LoVo (cell line): ENCODE data around the gene ADAMTS12.
"Not testable (repeated sequence)": the region's sequence is repeated elsewhere in the genome, so short reads cannot be mapped to it uniquely, and the experiment has no call there.

Source experiments
- DNase-seq: peaks from one replicate; pipeline ENCODE4 v3.0.0-alpha.2; 2016; ENCODE audit warnings: low spot score

The ADAMTS12 gene

DNA sequence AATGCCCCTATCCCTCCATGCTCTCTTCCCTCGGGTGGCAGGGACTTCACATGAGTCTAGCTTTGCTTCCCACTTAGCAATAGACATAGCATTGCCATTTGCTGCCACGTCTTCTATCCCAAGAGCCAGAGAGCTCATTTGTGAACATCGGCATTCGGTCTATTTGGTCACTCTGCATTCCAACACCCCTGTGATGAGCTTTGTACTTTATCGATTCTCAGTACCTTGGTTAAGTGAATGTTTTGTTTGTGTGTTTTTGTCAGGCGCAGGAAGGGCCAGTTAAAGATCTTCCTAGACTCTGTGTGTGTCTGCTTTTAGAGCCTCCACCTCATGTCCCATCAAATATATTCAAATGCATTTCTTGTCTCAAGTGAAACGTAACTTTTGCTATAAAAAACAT, 309.4 kb downstream of the ADAMTS12 start:
- DNase-seq = no peak

DNA sequence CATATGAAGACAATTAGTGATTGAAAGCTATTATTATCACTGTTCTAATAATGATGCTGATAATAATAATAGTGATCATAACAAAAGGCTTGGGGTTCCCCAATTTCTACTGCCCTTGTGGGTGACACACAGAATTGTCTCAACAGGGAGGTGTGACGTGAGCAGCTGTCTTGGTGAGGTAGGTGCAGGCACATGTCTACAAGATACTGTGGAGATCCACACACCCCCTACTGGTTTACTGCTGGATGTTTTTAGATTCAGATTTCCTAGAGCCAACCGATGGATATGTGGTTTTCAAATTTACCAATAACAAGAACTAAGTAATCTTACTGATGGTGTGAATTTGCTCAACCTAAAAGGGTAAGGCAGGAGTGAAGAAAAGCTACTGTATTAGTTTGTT, 312.0 kb downstream of the ADAMTS12 start:
- no peak for DNase-seq

DNA sequence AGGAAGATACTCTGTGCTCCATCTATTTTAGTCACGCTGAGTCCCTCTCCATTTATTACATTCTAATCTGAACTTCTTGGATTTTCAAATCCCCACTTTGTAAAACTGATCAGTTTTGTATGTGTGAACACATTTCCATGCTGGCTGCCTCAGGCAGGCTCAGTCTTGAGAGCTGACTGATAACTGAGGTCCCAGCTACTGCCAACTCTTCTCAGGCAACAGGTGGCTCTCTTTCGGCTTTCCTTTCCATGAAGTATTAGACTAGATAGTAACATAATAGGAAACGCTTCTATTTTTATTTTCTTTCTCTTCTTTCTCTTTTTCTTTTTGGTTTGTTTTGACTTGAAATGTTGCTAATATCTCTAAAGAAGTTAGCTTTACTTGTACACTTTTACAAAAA, 312.6 kb downstream of the ADAMTS12 start:
- DNase-seq = no peak

DNA sequence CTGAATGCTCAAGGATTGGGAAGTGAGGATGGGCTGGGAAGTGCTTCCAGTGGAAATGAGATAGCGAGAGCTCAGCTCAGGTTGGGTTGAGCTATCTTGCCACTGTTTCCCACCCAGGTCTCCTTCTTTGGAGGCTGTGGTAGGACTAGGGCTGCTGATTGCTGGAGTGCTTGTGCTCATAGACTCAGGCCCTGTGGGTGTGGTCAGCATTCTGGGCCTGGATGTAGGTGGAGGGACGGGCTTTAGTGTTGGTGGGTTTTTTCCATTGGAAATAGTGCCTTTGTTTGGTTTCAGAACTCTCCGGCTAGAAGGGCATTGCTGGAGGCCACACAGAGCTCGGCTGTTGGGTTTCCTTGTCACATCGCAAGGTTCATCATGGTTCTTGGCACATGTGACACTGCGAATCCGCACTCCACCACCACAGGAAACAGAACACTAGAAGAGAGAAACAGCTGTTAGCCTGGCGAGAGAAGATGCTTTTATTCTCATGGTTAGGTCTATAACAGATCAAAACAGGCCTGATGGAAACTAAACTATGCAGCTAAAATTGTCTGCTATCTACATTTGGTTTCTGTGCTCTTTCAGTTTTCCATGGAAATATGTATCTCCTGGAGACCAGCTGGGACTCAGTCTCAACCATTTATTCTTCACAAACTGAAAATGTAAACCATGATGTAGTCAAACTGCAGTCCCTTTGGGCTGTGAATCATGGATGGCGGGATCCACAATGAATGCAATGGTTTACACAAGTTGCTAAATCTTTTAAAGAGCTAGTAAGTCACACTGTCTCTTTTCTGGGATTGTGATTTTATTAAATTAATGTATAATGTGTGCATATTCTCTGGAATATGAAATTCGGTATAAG, 314.8 kb downstream of the ADAMTS12 start:
- no peak for DNase-seq

DNA sequence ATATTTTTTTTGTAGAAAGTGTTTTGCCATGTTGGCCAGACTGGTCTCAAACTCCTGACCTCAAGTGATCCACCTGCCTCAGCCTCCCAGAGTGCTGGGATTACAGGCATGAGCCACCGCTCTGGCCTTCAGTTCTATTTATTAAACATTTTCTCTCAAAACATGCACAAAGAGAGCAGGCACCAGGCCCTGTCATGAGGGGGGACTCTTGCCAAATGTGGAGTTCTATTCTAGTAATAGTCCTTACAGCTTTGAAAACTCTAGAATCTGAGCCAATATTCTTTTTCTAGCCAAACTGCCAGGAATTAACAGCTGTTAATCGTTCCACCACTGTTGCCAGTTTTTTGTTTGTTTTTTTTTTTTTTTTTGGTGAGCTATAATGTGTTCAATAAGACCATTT, 326.5 kb downstream of the ADAMTS12 start:
- no peak for DNase-seq

DNA sequence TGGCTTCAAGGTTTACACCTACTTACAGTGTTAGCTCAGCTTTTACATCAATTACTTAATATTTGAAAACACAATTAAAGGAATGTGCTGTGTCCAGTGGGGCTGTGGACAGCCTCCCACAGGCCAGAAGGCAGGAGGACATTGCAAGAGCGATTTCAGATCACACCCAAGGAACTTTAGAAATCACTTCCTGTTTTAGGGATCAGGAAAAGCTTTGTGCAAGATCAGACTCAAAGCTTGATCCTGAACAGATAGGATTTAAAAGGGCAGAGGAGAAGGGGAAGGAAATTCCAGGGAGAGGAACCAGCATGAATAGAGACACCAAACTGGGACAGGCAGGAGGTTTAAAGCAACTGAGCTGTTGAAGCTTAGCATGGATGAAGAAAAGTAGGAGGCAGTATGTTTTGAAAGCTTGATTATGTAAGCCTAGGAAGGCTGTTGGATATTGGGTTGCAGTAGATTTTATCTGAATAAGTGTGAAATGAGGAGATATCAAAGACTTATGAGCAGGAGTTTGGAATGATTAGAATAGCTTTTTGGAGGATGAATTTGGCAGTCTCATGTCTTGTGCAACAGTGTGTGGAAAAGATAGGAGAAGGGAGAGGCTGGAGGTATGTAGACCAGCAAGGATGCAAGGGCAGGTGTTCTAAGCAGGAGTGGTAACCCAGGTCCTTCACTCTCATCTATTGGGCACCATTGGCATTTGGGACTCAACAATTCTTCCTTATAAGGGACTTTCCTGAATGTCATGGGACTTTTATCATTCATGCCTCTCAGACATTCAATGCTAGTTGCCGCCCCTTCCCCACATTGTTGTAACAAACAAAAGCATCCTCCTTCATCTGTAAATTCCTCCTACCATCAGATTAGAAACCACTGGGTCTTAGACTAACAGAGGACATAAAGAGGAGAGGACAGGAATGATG, 327.5 kb downstream of the ADAMTS12 start:
- no peak for DNase-seq

DNA sequence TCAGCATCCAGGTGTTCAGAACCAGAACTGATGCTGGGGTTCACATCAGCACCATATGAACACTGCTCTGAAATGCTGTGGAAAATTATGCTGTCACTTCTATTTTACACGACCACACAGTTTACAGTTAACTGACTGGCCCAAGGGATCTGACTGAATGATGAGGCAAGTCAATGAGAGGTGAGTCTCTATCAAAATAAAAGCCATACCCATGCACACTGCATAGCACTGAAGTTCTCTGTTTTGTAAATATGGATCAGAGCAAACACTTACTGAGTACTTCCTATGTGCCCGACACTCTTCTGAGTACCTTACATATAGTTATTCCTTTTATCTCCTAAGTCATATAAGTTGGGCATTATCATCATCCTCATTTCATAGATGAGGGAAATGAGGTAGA, 328.3 kb downstream of the ADAMTS12 start:
- no peak for DNase-seq

DNA sequence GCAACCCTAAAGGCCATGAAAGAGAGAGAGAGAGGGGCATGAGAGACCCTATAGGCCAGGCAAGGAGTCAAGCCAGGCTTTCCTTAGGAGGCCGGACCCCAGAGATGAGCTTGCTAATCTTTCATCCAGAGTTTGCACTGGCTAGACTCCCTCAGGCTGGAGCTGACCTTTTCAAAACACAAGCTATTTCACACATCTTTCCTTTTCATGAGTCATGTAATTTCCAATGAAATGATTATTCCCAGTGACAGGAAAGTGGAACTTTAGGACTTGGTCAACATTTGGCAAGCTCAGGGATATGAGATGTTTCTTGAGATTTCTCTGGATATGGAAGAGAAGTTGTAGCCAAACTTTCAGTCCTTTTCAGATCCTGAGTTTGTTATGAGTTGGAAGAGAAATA, 333.3 kb downstream of the ADAMTS12 start:
- DNase-seq = no peak

DNA sequence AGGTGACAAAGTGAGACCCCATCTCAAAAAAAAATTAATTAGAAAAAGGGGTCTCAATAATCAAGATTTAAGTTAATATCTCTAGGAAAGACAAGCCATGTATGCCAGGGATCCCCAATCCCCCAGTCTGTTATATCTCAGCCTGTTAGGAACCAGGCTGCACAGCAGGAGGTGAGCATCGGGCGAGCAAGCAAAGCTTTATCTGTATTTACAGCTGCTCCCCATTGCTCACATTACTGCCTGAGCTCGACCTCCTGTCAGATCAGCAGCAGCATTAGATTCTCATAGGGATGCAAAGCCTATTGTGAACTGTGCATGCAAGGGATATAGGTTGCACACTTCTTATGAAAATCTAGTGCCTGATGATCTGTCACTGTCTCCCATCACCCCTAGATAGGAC, 334.2 kb downstream of the ADAMTS12 start:
- no peak for DNase-seq

DNA sequence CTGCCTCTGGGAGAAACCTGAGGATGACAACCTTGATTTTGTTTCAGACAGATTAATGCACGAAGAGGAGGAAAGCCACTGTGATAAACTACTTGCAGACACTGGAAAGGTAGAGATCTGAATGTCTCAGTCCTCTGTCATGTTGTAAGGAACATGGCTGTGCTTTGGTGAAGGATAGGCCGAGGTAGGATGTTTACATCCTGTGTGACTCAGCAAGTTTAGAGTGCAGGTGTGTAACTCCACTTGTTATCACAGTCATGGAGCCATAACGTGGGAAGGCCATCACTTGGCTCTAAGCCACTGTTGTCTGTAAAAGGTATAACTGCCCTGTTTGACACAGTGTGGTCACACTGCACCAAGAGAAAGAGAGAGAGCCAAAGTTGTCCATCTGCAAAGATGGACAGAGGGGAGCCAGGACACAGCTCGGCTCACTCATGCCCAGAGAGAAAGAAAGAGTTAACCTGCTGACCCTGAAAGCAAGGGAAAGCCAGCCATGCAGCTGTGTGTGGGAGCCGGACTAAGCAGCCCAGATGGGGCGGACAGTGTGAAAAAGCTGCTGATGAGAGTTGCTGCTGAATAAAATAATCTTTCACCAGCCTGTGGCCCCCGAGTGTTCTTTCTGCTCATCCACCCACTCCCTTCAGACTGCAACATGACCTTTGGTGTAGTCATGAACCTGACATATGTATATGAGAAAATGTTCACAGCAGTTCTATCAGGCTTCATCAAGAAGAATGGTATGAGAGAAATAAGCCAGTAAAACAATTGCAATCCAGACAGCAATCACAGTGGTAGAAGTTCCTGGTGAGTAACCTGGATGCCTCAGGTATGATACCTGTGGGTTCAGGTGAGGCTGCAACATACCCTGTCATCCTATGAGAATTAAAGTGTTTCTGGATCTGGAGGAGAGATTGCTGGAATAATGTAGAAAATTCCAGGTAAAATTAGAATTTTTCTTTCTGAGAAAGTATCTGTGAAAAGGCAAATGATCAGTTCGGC, 335.2 kb downstream of the ADAMTS12 start:
- DNase-seq = no peak

DNA sequence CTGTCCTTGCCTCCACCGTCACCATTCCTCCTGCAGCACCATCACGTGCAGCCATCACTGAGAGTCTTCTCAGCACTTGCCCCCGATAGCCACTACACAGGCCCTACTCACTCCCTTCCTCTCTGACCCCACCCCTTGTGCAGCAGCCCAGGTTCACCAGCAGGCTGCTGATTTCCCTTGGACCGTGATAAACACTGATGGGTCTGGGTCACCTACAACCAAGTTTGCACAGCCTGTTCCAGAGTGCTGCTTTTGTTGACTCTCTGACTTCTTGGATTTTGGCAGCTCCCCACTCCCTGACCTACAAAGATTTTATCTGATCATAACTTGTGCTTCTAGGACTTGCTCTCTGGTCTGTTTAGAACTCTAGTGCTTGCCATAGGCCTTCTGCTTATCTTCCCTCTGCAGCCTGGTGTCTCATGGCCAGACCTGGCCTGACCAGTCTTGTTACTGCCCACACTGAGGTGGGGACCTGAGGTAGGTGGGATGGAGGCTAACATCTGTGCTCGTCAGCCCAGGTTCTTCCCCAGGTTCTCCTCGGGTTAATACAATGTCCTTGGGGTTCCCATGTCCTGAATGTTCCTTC, 341.7 kb downstream of the ADAMTS12 start:
- no peak for DNase-seq

DNA sequence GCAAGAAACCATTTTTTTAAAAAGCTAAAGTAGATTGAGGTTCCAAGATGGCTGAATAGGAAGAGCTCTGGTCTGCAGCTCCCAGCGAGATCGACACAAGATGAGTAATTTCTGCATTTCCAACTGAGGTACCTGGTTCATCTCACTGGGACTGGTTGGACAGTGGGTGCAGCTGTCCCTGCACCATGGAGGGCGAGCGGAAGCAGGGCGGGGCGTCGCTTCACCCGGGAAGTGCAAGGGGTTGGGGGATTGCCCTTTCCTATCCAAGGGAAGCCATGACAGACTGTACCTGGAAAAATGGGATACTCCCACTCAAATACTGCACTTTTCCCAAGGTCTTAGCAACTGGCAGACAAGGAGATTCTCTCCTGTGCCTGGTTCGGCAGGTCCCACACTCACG, 352.0 kb downstream of the ADAMTS12 start:
- DNase-seq = not testable (repeated sequence)

DNA sequence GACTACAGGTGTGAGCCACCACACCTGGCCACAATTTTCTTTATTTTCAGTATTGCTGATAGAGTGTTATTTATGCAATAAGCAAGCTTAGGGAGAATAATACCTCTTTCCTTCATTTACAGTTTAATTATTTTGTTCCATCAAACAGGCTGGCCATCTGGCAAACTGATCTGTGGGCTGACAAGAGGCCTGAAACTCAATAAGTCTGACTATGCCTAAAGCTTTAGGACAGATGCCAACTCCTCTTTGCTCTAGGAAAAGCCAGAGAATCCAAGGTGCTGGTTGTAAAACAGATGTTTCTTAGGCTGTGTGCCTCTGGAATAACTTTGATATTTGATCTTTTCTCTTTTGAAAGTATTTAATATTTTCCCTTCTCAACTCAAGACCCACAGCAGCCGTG, 352.6 kb downstream of the ADAMTS12 start:
- no peak for DNase-seq

DNA sequence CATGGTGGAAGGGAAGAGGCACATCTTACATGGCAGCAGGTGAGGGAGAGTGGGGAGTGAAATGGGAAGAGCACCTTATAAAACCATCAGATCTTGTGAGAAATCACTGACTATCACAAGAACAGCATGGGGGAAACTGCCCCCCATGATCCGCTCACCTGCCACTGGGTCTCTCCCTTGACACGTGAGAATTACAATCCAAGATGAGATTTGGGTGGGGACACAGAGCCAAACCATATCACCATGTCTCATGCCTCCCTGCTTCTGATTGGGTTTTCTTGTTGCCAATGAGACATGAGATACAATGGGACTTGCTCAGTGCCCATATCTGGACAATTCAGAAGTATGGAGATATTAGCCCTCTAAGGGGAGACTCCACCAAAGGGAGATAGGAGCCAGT, 353.6 kb downstream of the ADAMTS12 start:
- DNase-seq = no peak

DNA sequence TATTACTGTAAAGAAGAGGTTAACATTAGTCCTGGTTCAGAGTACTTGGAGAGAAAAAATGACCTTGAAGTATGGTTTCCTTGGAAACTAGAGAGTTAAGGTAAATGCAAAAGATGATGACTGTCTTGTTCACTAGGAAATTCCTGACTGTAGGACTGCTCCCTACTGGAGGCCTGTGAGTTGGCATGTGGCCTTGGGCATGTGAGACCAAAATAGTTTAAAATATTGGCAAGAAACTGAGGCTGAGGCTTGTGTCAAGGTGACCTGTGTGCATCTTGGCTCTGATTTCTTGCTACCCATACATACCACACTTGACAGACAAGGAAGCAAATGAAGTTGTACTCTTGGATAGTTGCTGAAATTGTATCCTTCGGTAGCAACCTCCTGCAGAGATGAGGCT, 354.6 kb downstream of the ADAMTS12 start:
- DNase-seq = no peak

DNA sequence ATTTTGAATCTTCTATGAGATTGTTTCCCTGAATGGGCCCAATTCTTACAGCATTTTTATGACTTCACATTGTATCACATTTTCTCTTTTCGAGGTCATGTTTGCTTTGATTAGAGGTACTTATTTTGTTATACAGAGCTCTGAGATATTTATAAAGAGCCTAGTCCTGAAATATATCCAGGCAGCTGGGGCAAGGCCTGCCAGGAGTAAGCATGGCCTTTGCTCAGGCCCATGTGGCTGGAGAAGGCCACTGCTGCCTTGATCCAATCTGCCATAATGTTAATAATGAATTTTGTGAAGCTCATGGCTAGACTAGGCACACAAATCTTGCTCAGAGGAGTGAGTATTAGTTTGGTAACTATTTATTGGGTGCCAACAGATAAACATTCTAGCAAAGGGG, 355.0 kb downstream of the ADAMTS12 start:
- no peak for DNase-seq

DNA sequence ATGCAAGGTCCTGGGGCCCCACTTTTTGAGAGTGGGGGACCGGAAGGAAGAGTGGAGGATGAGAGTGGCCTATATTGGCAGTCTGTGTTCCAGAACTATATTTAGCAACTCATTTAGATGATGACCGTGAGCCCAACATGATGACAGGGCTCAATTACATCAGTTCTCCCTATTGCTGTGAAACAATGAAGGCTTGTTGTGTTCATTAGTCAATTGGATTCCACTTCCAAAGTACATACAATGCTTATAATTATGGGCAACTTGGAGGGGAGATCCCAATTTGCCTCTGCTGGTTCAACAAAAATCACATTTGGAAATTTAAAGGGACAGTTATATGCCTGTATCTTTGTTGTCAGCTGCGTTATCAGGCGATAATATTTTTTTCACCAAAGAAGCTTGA, 360.0 kb downstream of the ADAMTS12 start:
- DNase-seq = no peak

DNA sequence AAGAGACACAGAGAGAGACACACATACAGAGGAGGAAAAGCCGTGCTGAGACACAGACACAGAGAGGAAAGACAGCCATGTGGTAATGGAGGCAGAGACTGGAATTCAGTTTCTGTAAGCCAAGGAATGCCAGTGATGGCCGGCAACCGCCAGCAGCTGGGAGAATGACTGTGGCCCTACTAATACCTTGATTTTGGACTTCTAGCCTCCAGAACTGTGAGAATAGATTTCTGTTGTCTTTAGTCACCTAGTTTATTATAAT, 360.8 kb downstream of the ADAMTS12 start:
- no peak for DNase-seq

DNA sequence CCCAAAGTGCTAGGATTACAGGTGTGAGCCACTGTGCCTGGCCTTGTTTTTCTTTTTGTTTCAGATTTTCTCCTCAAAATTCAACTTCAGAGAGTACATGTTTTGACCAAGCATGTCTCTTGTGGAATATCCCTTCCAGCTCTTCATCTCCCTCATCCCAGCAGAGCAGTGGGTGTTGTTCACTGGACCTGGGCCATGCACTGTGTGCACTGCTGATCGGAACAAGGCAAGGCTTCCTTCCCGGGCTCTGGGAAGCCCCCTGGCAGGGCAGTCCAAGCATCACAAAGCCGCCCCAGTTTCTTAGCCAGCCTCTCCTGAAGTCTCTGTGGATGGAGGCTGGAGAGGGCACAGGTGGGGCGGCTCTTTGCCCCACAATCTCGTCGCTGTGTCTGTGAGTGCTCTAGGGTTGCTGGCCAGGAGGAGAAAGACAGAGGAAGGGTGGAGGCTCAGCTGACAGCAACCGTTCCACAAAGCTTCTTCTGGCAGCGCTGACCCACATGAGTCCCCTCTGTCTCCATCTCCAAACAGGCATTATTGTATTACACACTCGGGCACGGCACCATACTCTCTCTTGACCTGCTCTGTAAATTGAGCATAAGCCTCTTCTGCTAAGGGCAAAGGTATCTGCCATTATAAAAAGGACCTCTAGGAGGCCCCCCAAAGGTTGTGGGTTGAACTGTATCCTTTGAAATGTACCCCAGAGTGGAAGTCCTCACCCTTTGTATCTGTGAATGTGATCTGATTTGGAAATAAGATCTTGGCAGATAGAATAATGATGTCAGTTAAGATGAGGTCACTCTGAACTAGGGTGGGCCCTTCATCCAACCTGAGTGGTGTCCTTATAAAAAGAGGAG, 361.4 kb downstream of the ADAMTS12 start:
- no peak for DNase-seq

DNA sequence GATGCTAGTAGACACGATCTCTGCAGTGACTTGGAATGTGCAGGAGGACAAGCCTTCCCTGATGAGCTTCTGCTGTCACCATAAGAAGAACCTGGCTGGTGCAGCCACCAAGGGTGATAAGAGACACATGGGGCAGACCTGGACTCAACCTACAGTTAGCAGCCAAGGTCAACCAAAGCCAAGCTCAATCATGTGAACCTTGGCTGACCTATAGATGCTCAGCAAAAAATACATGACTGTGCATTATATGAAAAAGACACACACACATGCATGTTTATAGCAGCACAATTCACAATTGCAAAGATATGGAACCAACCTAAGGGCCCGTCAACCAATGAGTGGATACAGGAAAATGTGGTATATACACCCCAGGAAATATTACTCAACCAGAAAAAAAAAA, 364.1 kb downstream of the ADAMTS12 start:
- DNase-seq = no peak

DNA sequence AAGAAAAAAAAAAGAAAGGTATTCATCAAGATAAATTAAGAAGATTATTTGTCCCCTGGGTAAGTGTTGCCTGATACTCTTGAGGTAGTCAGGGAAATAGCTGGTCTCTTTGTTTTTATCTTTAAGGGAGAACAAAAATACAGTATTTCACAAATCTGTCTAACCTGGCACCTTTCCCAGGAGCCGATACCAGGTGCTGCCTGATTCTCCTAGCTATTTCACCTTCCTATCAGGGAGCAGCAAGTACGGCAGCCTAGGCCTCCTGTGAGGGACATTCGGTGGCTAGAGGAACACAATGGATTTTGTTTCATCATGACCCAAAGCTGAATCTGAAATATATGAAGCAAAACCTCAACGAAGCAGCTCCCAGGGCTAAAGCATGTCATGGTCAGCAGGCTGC, 365.0 kb downstream of the ADAMTS12 start:
- DNase-seq = no peak
